GM12878 (cell line): Measurements from ENCODE around the gene BMP7. TPM values are rescaled to one million over a fixed set of nuclear protein-coding genes. Genes with fewer than 3 reads are reported as not detected.

ENCODE experiments used
- ATAC-seq: fragments of 200-7000 bp; cut with Tn5 transposase; 3 replicates; pipeline ENCODE4 v1.9.1; 2020; ENCODE audit warnings: mild to moderate bottlenecking, moderate library complexity
- BruUV-seq: library from RNA; stranded (reverse); fragments of 400-500 nt; replicated peaks from 2 replicates; lab custom pipeline; 2021; lab: Mats Ljungman, UMichigan
- CTCF ChIA-PET: fragments of 300-600 bp; sonication (Branson Sonifier 250); formaldehyde crosslinking; extraction: SDS; loops from one replicate; lab custom pipeline; 2021; ENCODE audit warnings: inconsistent platforms; lab: Yijun Ruan, JAX
- POLR2A ChIA-PET: fragments of 350-600 bp; formaldehyde crosslinking; extraction: SDS; loops from one replicate; lab custom pipeline; 2021; ENCODE audit warnings: inconsistent platforms; lab: Charles Lee
- RAD21 ChIA-PET: fragments of 300-600 bp; sonication (Branson Sonifier 250); formaldehyde crosslinking; loops from one replicate; lab custom pipeline; 2023; ENCODE audit warnings: antibody characterized with exemption; ENCODE audit not compliant: unreplicated experiment; lab: Charles Lee
- SMC1A ChIA-PET: fragments of 300-600 bp; sonication (Branson Sonifier 250); formaldehyde crosslinking; loops from one replicate; lab custom pipeline; 2023; ENCODE audit not compliant: unreplicated experiment, uncharacterized antibody; lab: Charles Lee
- DNase-seq: peaks from one replicate; pipeline ENCODE4 v3.0.0-alpha.2; 2011; ENCODE audit warnings: low read depth, low spot score
- FAIRE-seq: peaks from 3 replicates; lab custom pipeline; 2011; peaks lifted over from hg19 to GRCh38; lab: Jason Lieb, UNC
- H2AFZ ChIP-seq: 2 replicates; pipeline ENCODE4 v1.6.0; 2011; ENCODE audit warnings: low read depth, low read length, control low read depth; ENCODE audit not compliant: control insufficient read depth
- H3K27ac ChIP-seq: 2 replicates; pipeline ENCODE4 v1.5.1; 2011; ENCODE audit warnings: control low read depth; ENCODE audit not compliant: control insufficient read depth, insufficient read depth
- H3K27me3 ChIP-seq, 2 experiments: replicated peaks in 1 of 2; 2 replicates each; pipeline versions ENCODE4 v1.6.0 to v1.6.1; 2011; ENCODE audit warnings: low read length in 1 of 2; ENCODE audit not compliant: control insufficient read depth in 2 of 2, insufficient read depth in 2 of 2
- H3K36me3 ChIP-seq, 2 experiments: 2 replicates each; pipeline ENCODE4 v1.5.1; 2011; ENCODE audit warnings: low read length in 1 of 2; ENCODE audit not compliant: control insufficient read depth in 2 of 2, insufficient read depth in 2 of 2
- H3K4me1 ChIP-seq: 2 replicates; pipeline ENCODE4 v1.6.1; 2011; ENCODE audit warnings: mild to moderate bottlenecking, low read length, moderate library complexity, mixed read lengths; ENCODE audit not compliant: control insufficient read depth, insufficient read depth
- H3K4me2 ChIP-seq: 2 replicates; pipeline ENCODE4 v1.6.0; 2011; ENCODE audit warnings: control low read depth; ENCODE audit not compliant: control insufficient read depth, insufficient read depth
- H3K4me3 ChIP-seq: fragments of 200-600 bp; sonication (generic); 2 replicates; pipeline ENCODE4 v1.5.1; 2016
- H3K79me2 ChIP-seq: 2 replicates; pipeline ENCODE4 v1.6.0; 2011; ENCODE audit warnings: low read length; ENCODE audit not compliant: control insufficient read depth, insufficient read depth
- H3K9ac ChIP-seq: 2 replicates; pipeline ENCODE4 v1.8.0; 2011; ENCODE audit warnings: low read length, control low read depth, mixed read lengths; ENCODE audit not compliant: control insufficient read depth, insufficient read depth
- H3K9me3 ChIP-seq: replicated peaks from 3 replicates; pipeline ENCODE4 v1.5.1; 2011; ENCODE audit warnings: mild to moderate bottlenecking, low read length; ENCODE audit not compliant: control insufficient read depth, insufficient read depth
- H4K20me1 ChIP-seq: 2 replicates; pipeline ENCODE4 v1.6.0; 2011; ENCODE audit not compliant: control insufficient read depth, insufficient read depth
- HDAC6 ChIP-seq: fragments of 200-600 bp; sonication (generic); IDR thresholded peaks from one replicate; pipeline ENCODE4 v1.8.0; 2017; ENCODE audit warnings: antibody characterized with exemption; ENCODE audit not compliant: unreplicated experiment
- IKZF2 ChIP-seq, 2 experiments: fragments of 450-650 bp; IDR thresholded peaks; 2 replicates each; pipeline ENCODE4 v1.6.1; 2017; ENCODE audit warnings: mild to moderate bottlenecking in 2 of 2, moderate library complexity in 2 of 2
- LARP7 ChIP-seq: fragments of 450-650 bp; IDR thresholded peaks from 2 replicates; pipeline ENCODE4 v1.6.1; 2017; ENCODE audit warnings: mild to moderate bottlenecking
- NFXL1 ChIP-seq: fragments of 450-650 bp; IDR thresholded peaks from 2 replicates; pipeline ENCODE4 v1.6.1; 2017; ENCODE audit warnings: antibody characterized with exemption, mild to moderate bottlenecking, borderline replicate concordance
- PBX3 ChIP-seq: IDR thresholded peaks from 2 replicates; pipeline ENCODE4 v1.6.1; 2011; ENCODE audit warnings: mild to moderate bottlenecking, low read depth, low read length, moderate library complexity; ENCODE audit not compliant: insufficient replicate concordance
- POLR2A ChIP-seq: IDR thresholded peaks from 2 replicates; pipeline ENCODE4 v1.6.1; 2011; ENCODE audit warnings: low read depth, mild to moderate bottlenecking, low read length
- ZNF622 ChIP-seq: fragments of 450-650 bp; IDR thresholded peaks from 2 replicates; pipeline ENCODE4 v1.6.1; 2017; ENCODE audit warnings: mild to moderate bottlenecking, inconsistent platforms
- WGBS: methylation state at CpG from one replicate; pipeline ENCODE4 v1.1.6; 2016; ENCODE audit warnings: low lambda C conversion rate; ENCODE audit not compliant: insufficient replicate concordance, insufficient coverage; ENCODE audit errors: missing lambda C conversion rate; 5-methylcytosine and 5-hydroxymethylcytosine counted together
- in situ Hi-C: fragments of 300-500 bp; cut with MboI; formaldehyde crosslinking; loops from 9 replicates; pipeline ENCODE4 v1.14.3; 2018; ENCODE audit warnings: mixed read lengths
- intact Hi-C: fragments of 100-400 bp; cut with micrococcal nuclease; formaldehyde crosslinking; loops from one replicate; pipeline ENCODE4 v1.14.2; 2022; ENCODE audit not compliant: unreplicated experiment
- polyA plus RNA-seq, 11 experiments: library from polyadenylated mRNA; depleted of rRNA in 4 of 11; unstranded in 6 of 11; stranded (reverse) in 5 of 11; fragments of >200 nt; fragmentation: Nextera tagmentation in 4 of 11; fragmentation: Illumina TruSeq in 1 of 11; extraction: Ambion mirVana in 4 of 11; extraction: Trizol in 1 of 11; gene quantifications; 1 replicate in 1 of 11; 2 replicates in 10 of 11; pipeline versions ENCODE4 v1.2.1 to v1.2.3, GENCODE V29; 2011 to 2016; ENCODE audit warnings: inconsistent platforms in 2 of 11, missing spikeins in 2 of 11, low read depth in 1 of 11
- total RNA-seq, 4 experiments: library from RNA; depleted of rRNA in 3 of 4; stranded (reverse); fragments of >200 nt in 3 of 4; fragmentation: Illumina TruSeq in 1 of 4; extraction: Trizol in 1 of 4; gene quantifications; 2 replicates each; pipeline versions ENCODE4 v1.2.1 to v1.2.3, GENCODE V29; 2013 to 2021
- TF ChIP-seq, protein P1 (sequence below): fragments of 450-650 bp; IDR thresholded peaks from 2 replicates; pipeline ENCODE4 v1.6.1; 2017; ENCODE audit warnings: mild to moderate bottlenecking

Gene BMP7
- total and polyA plus RNA-seq, 10 of the 15 experiments (the other 5 are each of a cell fraction or from before 2014, with no cell fraction given) = 0.18 to 0.51 (median 0.28) TPM; not detected in 7

DNA sequence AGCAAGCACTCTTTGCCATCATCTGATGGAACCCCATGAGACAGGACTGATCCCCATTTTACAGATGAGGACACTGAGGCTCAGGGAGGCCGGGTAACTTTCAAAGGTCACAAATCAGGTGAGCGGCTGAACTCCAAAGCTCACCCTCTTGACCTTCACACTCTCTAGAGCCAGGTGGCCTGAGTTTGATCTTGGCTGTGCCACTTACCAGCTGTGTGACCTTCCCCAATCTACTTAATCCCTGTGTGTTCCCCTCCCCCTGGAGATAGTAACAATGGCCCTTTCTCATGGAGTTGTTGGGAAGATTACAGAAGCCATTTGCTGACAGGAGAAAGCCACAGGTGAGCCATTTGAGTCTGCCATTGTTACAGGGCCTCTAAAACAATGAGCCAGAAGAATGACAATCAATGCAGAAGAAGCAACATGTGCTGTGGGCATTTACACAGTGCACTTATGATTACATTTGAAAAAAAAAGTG is 34.5 kb downstream of the BMP7 start:
- POLR2A ChIA-PET = no interaction called here
- no peak overlapping the region for H3K27ac ChIP-seq
- no peak for TF ChIP-seq LARP7
- TF ChIP-seq PBX3 = no peak
- peak; percentile 14; the same call in 1 of the 2 replicates for TF ChIP-seq NFXL1
- no peak for TF ChIP-seq IKZF2 (IDR thresholded peaks at IDR 0.05)
- no peak for TF ChIP-seq POLR2A
- H3K36me3 ChIP-seq = no peaks in the 10 kb centered on the region
- no peaks in the 10 kb centered on the region for H4K20me1 ChIP-seq
- H3K4me3 ChIP-seq = no peak overlapping the region
- 58% methylated on average over 2 of the region's 2 CpGs for WGBS
- no peaks in the 10 kb centered on the region for H3K79me2 ChIP-seq
- ATAC-seq = no peak
- H3K4me1 ChIP-seq = no peaks in the 10 kb centered on the region
- peaks cover 0 to 5% of the 10 kb centered on the region in 2 experiments; a peak in 2 of 4 replicates for H3K27me3 ChIP-seq
- no peak overlapping the region for H3K9ac ChIP-seq
- BruUV-seq = no TSS peak
- H2AFZ ChIP-seq = no peak overlapping the region
- SMC1A ChIA-PET = no interaction called here
- no peaks in the 10 kb centered on the region for H3K9me3 ChIP-seq
- no peak for DNase-seq
- CTCF ChIA-PET = no interaction called here
- no peak for FAIRE-seq
- intact Hi-C loops (no loop called here), in situ Hi-C loops (no loop called here)
- H3K4me2 ChIP-seq = no peak overlapping the region
- RAD21 ChIA-PET = no interaction called here

DNA sequence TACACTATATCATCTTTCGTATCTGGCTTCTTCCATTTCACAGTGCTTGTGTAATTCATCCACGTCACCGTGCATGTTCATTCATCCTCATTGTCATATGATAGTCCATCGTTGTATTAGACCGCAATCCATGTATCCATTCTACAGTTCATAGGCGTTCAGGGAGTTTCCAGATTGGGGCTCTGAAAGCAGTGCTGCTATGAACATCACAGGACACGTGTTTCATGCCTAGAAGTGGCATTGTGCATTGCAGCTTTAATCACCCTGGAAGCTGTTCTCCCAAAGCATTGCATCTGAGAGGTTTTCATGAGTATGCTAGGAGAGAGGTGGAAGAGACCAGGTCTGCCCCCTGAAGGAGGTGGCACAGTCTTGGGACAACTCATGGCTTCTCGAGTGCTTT is 35.3 kb downstream of the BMP7 start:
- intact Hi-C loops (no loop called here), in situ Hi-C loops (no loop called here)
- ChIA-PET CTCF (no interaction called here), SMC1A (no interaction called here), RAD21 (no interaction called here), POLR2A (no interaction called here)
- Histone ChIP-seq H3K36me3 (no peaks in the 10 kb centered on the region), H3K27me3 (peaks cover 0 to under 1% of the 10 kb centered on the region in 2 experiments; a peak in 2 of 4 replicates), H4K20me1 (no peaks in the 10 kb centered on the region), H2AFZ (no peak overlapping the region), H3K9me3 (no peaks in the 10 kb centered on the region), H3K4me2 (no peak overlapping the region), H3K27ac (no peak overlapping the region), H3K9ac (no peak overlapping the region), H3K4me1 (no peaks in the 10 kb centered on the region), H3K4me3 (no peak overlapping the region), H3K79me2 (no peaks in the 10 kb centered on the region)
- no peak for ATAC-seq
- no peak for TF ChIP-seq HDAC6
- TF ChIP-seq ZNF622 = no peak
- TF ChIP-seq, protein P1, sequence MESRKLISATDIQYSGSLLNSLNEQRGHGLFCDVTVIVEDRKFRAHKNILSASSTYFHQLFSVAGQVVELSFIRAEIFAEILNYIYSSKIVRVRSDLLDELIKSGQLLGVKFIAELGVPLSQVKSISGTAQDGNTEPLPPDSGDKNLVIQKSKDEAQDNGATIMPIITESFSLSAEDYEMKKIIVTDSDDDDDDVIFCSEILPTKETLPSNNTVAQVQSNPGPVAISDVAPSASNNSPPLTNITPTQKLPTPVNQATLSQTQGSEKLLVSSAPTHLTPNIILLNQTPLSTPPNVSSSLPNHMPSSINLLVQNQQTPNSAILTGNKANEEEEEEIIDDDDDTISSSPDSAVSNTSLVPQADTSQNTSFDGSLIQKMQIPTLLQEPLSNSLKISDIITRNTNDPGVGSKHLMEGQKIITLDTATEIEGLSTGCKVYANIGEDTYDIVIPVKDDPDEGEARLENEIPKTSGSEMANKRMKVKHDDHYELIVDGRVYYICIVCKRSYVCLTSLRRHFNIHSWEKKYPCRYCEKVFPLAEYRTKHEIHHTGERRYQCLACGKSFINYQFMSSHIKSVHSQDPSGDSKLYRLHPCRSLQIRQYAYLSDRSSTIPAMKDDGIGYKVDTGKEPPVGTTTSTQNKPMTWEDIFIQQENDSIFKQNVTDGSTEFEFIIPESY = no peak
- no peak for FAIRE-seq
- WGBS = 27% methylated on average over 8 of the region's 8 CpGs
- BruUV-seq = no TSS peak
- no peak for DNase-seq
